NCI-H748 treated with DMSO at 0.1 percent for 48 hours (cell line): ENCODE data around the gene EBF3.
A peak's percentile ranks its signal among the peaks of the same experiment; 100 is the strongest.

Experiments used
- DNase-seq: peaks from one replicate; lab custom pipeline; 2025; lab: John Stamatoyannopoulos, UW

Gene EBF3

DNA sequence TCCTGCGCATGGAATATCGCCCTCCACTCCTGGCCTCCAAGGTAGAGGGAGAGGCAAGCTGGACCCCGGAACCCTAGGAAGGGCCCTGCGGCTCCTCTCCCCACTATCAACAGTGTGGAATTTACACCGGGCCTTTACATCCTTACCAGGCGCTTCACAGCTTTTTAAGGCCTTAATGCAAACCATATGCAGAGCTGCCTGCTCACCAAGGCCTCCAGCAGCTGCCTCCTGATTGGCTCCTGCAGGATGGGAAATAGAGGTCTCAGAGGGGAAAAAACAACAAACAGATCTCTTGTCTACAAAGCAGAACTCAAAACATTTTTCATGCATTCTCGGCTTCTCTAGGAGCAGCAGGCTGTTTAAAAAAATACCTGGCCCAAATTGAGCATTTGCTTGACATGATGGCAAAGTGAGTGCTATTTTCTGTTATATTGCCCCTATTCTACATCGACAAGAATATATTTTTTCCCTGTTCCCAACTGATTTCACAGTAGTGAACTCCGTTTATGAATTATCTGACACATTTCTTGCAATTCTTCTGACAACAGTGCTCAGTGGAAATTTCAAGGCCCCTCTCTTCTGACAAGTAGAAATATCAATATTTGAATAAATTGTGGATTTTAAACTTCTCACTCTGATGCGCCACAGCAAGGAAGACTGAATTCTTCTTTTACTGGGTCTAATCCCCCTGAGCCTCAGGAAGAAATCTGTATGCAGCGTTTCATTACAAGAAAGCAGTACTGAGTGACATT, 51.7 kb downstream of the EBF3 start:
- DNase-seq: no peak

GRCh38 chr10:129911451-129912165, 52.5 kb downstream of the EBF3 start:
- no peak for DNase-seq

DNA sequence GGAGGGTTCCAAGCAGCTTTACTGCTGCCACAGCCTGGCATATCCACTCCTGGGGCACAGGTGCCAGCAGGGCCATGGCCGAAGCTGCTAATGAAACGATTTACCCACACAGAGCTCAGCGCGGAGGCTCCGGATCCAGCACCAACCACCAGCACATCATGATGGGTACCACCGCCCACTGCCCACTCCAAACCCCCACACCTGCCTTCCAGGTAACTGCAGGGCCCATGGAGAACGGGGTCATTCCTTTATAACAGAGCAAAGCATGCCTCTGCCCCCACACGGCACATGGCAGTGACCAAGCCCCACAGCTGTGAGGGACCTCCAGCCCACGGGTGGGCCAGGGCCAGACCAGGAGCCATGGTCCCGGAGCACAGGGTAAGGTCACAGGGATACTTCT, 53.2 kb downstream of the EBF3 start:
- DNase-seq: no peak

DNA sequence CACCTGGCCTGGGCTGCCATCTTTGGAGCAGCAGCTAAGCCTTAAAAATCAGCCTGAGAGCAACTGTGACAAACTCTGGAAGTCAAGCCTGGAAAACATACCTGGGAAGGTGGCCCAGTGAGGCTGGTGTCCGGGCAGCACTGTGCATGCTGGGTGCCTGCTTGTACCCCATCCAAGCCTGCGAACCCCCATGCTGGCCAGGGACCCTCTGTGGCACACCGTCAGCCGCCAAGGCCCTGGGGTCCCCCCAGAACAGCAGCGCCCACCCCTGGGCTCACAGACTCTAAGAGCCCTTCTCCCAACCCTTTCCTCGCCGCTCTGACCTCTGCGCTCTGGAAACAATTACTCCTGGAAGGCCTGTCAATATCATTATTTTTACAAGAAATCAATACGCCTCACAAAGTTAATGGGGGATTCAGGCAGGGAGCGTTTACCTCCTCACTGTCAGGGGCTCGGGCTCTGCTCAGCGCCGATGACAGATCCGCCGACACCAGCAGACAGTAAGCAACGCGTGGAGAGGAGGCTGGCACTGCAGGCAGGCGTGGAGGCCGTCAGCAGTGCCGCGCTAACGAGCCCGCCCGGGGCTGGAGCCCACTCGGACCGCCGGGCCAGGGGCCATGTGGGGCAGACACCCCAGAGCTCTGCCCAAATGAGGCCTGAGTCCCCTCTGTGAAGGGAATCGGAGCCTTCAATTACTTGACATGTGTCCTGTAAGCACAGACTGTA, 54.4 kb downstream of the EBF3 start:
- DNase-seq: no peak

DNA sequence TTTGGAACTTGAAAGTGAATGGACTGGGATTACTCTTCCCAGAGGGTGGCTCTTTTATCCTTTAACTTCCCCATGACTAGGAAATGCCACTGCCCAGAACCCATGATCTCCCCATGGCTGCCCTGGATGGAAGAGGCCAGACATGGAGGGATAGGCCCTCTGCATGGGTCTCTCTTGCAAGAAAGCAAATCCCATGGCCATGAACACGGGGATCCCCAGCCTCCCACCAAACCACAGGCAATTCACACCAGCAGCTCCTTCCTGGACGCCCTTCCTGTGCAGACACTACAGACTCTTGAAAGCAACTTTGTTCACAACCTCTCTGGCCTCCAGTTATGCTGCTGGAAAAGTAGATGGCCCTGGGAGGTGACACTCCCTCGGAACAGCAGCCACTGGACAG, 55.0 kb downstream of the EBF3 start:
- DNase-seq: no peak

DNA sequence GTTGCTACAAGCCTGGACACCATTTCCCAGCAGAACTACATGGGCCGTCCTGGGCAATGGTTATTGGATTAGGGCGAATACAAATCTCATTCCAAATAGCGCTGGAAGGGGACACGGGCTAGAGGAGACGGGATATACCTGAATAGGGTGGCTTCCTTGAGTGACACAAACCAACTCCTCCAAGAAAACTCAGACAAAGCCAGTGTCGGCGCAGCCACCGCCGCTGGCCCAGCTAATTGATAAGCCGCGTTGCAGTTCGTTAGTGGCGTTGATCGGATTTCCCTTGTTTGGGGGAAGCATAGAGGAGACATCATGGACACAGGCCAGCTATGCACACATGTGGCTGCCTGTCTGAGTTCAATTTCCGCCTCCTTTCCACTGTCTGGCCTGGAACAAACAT, 55.7 kb downstream of the EBF3 start:
- no peak for DNase-seq

DNA sequence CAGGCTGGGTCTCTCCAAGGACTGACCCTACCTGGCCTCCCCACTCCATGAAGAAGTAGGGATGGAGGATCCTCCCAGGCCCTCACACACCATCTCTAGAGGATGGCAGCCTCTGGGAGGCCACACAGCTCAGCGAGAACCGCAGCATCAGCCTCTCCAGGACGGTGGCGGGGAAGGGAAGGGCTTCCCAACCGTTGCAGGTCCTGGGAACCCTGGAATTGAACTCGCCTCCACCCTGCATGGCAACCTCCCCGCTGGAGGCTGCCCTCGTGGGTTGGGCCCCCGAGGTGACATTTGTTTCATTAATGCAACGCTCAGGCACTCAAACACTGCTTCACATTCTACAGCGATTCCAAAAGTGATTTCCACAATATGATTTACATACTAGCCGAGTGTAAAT, 58.5 kb downstream of the EBF3 start:
- DNase-seq: no peak

DNA sequence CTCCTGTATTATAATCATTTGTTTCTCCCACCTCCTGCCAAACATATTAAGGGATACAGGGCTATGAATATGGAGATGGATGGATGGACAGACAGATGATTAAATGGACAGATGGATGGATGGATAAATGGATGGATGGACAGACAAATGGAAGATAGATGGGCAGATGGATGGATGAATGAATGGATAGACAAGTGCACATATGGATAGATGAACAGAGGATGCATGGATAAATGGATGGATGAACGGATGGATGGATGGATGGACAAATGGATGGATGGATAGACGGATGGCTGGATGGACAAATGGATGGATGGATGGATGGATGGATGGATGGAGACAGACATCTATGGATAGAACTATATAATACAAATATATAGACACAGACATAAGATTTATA, 59.8 kb downstream of the EBF3 start:
- no peak for DNase-seq

GRCh38 chr10:129901389-129902006, 62.6 kb downstream of the EBF3 start:
- no peak for DNase-seq

DNA sequence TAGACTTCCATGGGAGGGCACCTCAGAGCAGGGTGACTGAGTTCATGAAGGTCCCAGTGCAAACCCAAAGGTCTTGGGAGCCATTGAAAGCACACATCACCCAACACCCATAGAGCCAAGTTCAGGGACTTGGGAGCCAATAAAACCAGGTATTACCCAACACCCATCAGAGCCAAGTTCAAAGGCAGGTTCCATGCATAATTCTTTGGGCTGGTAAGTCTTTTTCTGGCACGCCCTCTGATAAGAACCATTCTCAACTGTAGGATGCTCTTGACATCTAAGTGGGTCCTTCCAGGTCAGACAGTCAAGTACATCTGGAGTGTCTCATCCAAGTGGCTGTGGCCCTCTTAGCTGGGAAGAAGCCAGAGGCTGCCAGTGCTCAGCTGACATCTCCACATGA, 63.2 kb downstream of the EBF3 start:
- no peak for DNase-seq

GRCh38 chr10:129899276-129900130, 64.6 kb downstream of the EBF3 start:
- DNase-seq: no peak

GRCh38 chr10:129898706-129899268, 65.3 kb downstream of the EBF3 start:
- no peak for DNase-seq

DNA sequence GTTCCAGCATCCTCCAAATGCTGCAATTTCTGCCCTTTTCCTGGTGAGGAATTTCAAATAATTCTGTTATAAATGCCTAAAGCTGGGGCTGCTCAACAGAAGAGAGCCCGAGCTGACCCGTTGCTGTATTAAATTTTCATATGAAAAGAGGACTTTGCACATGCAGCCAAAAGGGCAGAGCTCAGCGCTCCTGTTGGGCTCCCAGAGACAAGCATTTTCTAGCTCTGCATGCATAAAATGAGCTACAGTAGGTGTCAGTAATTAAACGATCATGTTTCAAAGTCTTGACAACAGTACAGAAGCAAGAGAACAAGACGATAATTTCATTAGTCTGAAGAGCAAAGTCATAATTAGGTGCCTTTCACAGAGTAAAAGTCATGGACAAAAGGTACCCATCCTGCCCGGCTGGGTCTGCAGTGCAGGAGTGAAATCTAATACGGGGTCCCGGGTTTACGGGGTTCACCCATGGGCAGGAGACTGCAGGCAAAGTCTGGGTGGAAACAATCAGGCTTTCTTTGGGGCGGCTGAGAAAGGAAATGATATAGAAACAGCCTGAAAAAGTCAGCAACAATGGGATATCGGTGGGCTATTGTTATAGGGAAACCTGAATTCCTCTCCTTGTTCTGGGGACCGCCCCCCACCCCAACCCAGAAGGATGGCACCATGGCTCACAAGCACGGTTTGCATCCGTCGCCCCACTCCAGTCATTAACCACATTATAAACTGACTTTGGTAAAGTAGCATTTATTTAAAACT, 66.0 kb downstream of the EBF3 start:
- peak; percentile 3 for DNase-seq

- DNase-seq: no peak
These were observed 67.2 kb downstream of the EBF3 start for GRCh38 chr10:129896860-129897200.

DNA sequence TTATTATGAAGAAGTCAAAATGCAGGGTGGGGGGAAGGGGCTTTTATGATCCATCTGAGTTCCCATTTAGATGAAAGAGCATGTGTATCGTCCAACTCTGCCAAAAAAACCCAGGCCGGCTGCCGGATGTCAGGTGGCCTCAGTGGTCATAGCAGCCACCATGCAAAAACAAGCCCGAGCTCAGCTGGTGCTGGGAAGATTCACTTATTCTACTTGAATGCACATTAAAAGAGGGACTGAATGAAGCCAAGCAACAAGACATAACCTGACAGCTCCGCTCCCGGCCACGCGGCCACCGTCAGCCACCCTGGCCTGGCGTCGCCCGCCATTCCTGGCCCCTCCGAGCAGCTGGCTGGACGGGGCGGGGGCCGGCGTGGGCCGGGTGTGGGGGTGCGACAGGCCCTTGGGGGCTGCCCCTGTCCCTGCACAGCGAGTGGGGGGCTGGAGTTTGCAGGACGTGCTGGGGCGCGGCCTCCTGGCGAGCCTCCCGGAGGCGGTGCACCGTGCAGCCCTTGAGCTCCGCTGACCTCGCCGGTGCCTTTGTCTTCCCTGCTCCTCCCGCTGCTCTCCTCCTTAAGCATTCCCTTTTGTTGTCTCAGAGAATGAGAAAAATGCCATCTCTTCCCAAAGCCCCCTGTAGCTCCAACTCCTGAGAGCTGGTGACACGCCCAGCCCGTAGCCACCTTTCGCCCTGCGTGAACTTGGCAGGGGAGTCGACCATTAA, 67.8 kb downstream of the EBF3 start:
- no peak for DNase-seq

DNA sequence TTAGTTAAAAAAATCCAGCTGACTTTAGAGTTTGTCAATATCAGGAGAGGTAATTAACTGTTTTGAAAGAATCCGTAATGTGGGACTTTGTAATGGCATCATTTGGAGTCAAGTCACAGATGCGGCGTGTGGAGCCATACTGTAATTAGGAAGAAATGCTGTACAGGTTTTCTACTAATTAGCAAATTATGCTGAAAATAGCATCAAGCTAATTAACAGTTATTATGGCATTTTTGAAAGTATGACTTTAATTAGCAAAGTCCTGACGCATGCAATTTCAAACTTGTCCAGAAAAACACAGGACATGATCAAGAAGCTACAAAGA, 68.3 kb downstream of the EBF3 start:
- DNase-seq: no peak

GRCh38 chr10:129894698-129895097, 69.4 kb downstream of the EBF3 start:
- no peak for DNase-seq

- no peak for DNase-seq
These were observed 70.7 kb downstream of the EBF3 start for GRCh38 chr10:129893104-129894089.

- DNase-seq: no peak
These were observed 71.5 kb downstream of the EBF3 start for GRCh38 chr10:129892548-129893052.
